Stimulated activated naive CD8-positive, alpha-beta T cell treated with anti-CD3 and anti-CD28 coated beads, Interleukin-15, Interleukin-2, amounts not matched to agents 100 ng/mL and 50 ng/mL, for 24 hours (primary cell): ENCODE measurements around the gene RTN4.
"Not testable (repeated sequence)": the region's sequence is repeated elsewhere in the genome, so short reads cannot be mapped to it uniquely, and the experiment has no call there.

Experiments
- H3K27ac Mint-ChIP-seq: one replicate; pipeline ENCODE4 v1.8.0; 2021; ENCODE audit warnings: mild to moderate bottlenecking, mixed read lengths
- H3K27me3 Mint-ChIP-seq: one replicate; pipeline ENCODE4 v1.8.0; 2021; ENCODE audit warnings: mixed read lengths
- H3K36me3 Mint-ChIP-seq: one replicate; pipeline ENCODE4 v1.8.0; 2021; ENCODE audit warnings: low read depth, mixed read lengths
- H3K4me1 Mint-ChIP-seq: one replicate; pipeline ENCODE4 v1.8.0; 2021; ENCODE audit warnings: low read depth, mixed read lengths
- H3K4me3 Mint-ChIP-seq: one replicate; pipeline ENCODE4 v1.8.0; 2021; ENCODE audit warnings: mild to moderate bottlenecking, mixed read lengths
- H3K9me3 Mint-ChIP-seq: one replicate; pipeline ENCODE4 v1.8.0; 2021; ENCODE audit warnings: mixed read lengths

RTN4 gene

GRCh38 chr2:55084641-55085040, 34.4 kb upstream of the RTN4 start:
- no peak overlapping the region for H3K4me3 Mint-ChIP-seq
- no peaks in the 10 kb centered on the region for H3K36me3 Mint-ChIP-seq
- H3K27me3 Mint-ChIP-seq, result no peaks in the 10 kb centered on the region
- H3K9me3 Mint-ChIP-seq, result peaks cover 5% of the 10 kb centered on the region
- no peak overlapping the region for H3K27ac Mint-ChIP-seq
- no peaks in the 10 kb centered on the region for H3K4me1 Mint-ChIP-seq

GRCh38 chr2:55080204-55080738, 30.0 kb upstream of the RTN4 start:
- Mint-ChIP-seq H3K4me3 (no peak overlapping the region), H3K27me3 (no peaks in the 10 kb centered on the region), H3K36me3 (no peaks in the 10 kb centered on the region), H3K9me3 (peaks cover 5% of the 10 kb centered on the region), H3K4me1 (no peaks in the 10 kb centered on the region), H3K27ac (no peak overlapping the region)

- H3K27me3 Mint-ChIP-seq, result no peaks in the 10 kb centered on the region
- no peaks in the 10 kb centered on the region for H3K4me1 Mint-ChIP-seq
- peaks cover 5% of the 10 kb centered on the region for H3K9me3 Mint-ChIP-seq
- no peak overlapping the region for H3K4me3 Mint-ChIP-seq
- no peak overlapping the region for H3K27ac Mint-ChIP-seq
- no peaks in the 10 kb centered on the region for H3K36me3 Mint-ChIP-seq
Observed at GRCh38 chr2:55078956-55079355, 28.7 kb upstream of the RTN4 start.

GRCh38 chr2:55076721-55077120, 26.5 kb upstream of the RTN4 start:
- Mint-ChIP-seq H3K4me3 (no peak overlapping the region), H3K27ac (no peak overlapping the region), H3K27me3 (no peaks in the 10 kb centered on the region), H3K36me3 (no peaks in the 10 kb centered on the region), H3K4me1 (no peaks in the 10 kb centered on the region), H3K9me3 (peaks cover 5% of the 10 kb centered on the region)

GRCh38 chr2:55076019-55076418, 25.8 kb upstream of the RTN4 start:
- not testable (repeated sequence) for H3K27ac Mint-ChIP-seq, H3K4me3 Mint-ChIP-seq, H3K9me3 Mint-ChIP-seq, H3K27me3 Mint-ChIP-seq, H3K4me1 Mint-ChIP-seq, H3K36me3 Mint-ChIP-seq

GRCh38 chr2:55073000-55073983, 23.0 kb upstream of the RTN4 start:
- H3K36me3 Mint-ChIP-seq, result no peaks in the 10 kb centered on the region

GRCh38 chr2:55063713-55064323, 13.6 kb upstream of the RTN4 start:
- Mint-ChIP-seq H3K4me3 (no peak overlapping the region), H3K27ac (no peak overlapping the region), H3K27me3 (no peaks in the 10 kb centered on the region), H3K9me3 (no peaks in the 10 kb centered on the region), H3K36me3 (no peaks in the 10 kb centered on the region), H3K4me1 (no peaks in the 10 kb centered on the region)

More at GRCh38 chr2:55073000-55073983, 23.0 kb upstream of the RTN4 start:
- Mint-ChIP-seq H3K27ac (no peak overlapping the region), H3K4me3 (no peak overlapping the region), H3K27me3 (no peaks in the 10 kb centered on the region), H3K9me3 (no peaks in the 10 kb centered on the region), H3K4me1 (no peaks in the 10 kb centered on the region)

GRCh38 chr2:55063226-55063625, 13.0 kb upstream of the RTN4 start:
- Mint-ChIP-seq H3K27me3 (no peaks in the 10 kb centered on the region), H3K4me3 (no peak overlapping the region), H3K27ac (no peak overlapping the region), H3K4me1 (peaks cover 4% of the 10 kb centered on the region), H3K36me3 (no peaks in the 10 kb centered on the region), H3K9me3 (no peaks in the 10 kb centered on the region)

- no peaks in the 10 kb centered on the region for H3K27me3 Mint-ChIP-seq
- no peak overlapping the region for H3K27ac Mint-ChIP-seq
- H3K4me3 Mint-ChIP-seq, result no peak overlapping the region
- peaks cover 9% of the 10 kb centered on the region for H3K4me1 Mint-ChIP-seq
- no peaks in the 10 kb centered on the region for H3K9me3 Mint-ChIP-seq
- no peaks in the 10 kb centered on the region for H3K36me3 Mint-ChIP-seq
Observed at GRCh38 chr2:55062754-55063153, 12.5 kb upstream of the RTN4 start.

GRCh38 chr2:55061523-55062344, 11.5 kb upstream of the RTN4 start:
- H3K4me1 Mint-ChIP-seq, result peaks cover 9% of the 10 kb centered on the region
- no peaks in the 10 kb centered on the region for H3K36me3 Mint-ChIP-seq
- no peak overlapping the region for H3K27ac Mint-ChIP-seq
- no peaks in the 10 kb centered on the region for H3K9me3 Mint-ChIP-seq
- H3K4me3 Mint-ChIP-seq, result no peak overlapping the region
- no peaks in the 10 kb centered on the region for H3K27me3 Mint-ChIP-seq

- Mint-ChIP-seq H3K27ac (no peak overlapping the region), H3K4me3 (no peak overlapping the region), H3K4me1 (peaks cover 13% of the 10 kb centered on the region), H3K27me3 (no peaks in the 10 kb centered on the region), H3K9me3 (no peaks in the 10 kb centered on the region), H3K36me3 (no peaks in the 10 kb centered on the region)
Observed at GRCh38 chr2:55059793-55060192, 9.5 kb upstream of the RTN4 start.

- H3K9me3 Mint-ChIP-seq, result no peaks in the 10 kb centered on the region
- H3K27me3 Mint-ChIP-seq, result no peaks in the 10 kb centered on the region
- H3K27ac Mint-ChIP-seq, result no peak overlapping the region
- H3K4me3 Mint-ChIP-seq, result no peak overlapping the region
- peaks cover 30% of the 10 kb centered on the region for H3K4me1 Mint-ChIP-seq
- H3K36me3 Mint-ChIP-seq, result no peaks in the 10 kb centered on the region
Observed at GRCh38 chr2:55057474-55057873, 7.2 kb upstream of the RTN4 start.

GRCh38 chr2:55056024-55056521, 5.8 kb upstream of the RTN4 start:
- H3K36me3 Mint-ChIP-seq, result no peaks in the 10 kb centered on the region
- peaks cover 43% of the 10 kb centered on the region for H3K4me1 Mint-ChIP-seq
- no peaks in the 10 kb centered on the region for H3K9me3 Mint-ChIP-seq
- no peak overlapping the region for H3K4me3 Mint-ChIP-seq
- no peak overlapping the region for H3K27ac Mint-ChIP-seq
- H3K27me3 Mint-ChIP-seq, result no peaks in the 10 kb centered on the region

GRCh38 chr2:55054106-55054875, 4.0 kb upstream of the RTN4 start:
- H3K4me3 Mint-ChIP-seq, result peak overlapping the region; percentile 45
- no peaks in the 10 kb centered on the region for H3K9me3 Mint-ChIP-seq
- peak overlapping the region; percentile 16 for H3K27ac Mint-ChIP-seq
- no peaks in the 10 kb centered on the region for H3K36me3 Mint-ChIP-seq
- H3K27me3 Mint-ChIP-seq, result no peaks in the 10 kb centered on the region
- peaks cover 48% of the 10 kb centered on the region for H3K4me1 Mint-ChIP-seq
